T47D (cell line): ENCODE results near the gene IL22RA2.

Experiments used
- DNase-seq, 2 experiments: peaks; one replicate each; pipeline versions ENCODE4 v3.0.0 to v3.0.0-alpha.2; 2011 to 2012; ENCODE audit warnings: low read depth in 1 of 2, low spot score in 1 of 2
- JUND ChIP-seq: IDR thresholded peaks from 2 replicates; pipeline ENCODE4 v1.6.1; 2012; ENCODE audit warnings: low read depth
- in situ Hi-C: cut with HindIII; loops from 2 replicates; pipeline ENCODE4 v1.10.0; 2016; ENCODE audit warnings: low sequenced_read_pairs, low pct_unique_long_range_greater_than_20kb

IL22RA2 gene

GRCh38 chr6:137104926-137105325, 68.5 kb downstream of the IL22RA2 start:
- no peak for DNase-seq
- TF ChIP-seq JUND, result no peak
- in situ Hi-C loops, result no loop called here

- no peak for TF ChIP-seq JUND
- in situ Hi-C loops, result no loop called here
- DNase-seq, result no peak
Observed at GRCh38 chr6:137102851-137103492, 70.5 kb downstream of the IL22RA2 start.

- in situ Hi-C loops, result no loop called here
- TF ChIP-seq JUND, result no peak
- no peak for DNase-seq
Observed at GRCh38 chr6:137102050-137102848, 71.2 kb downstream of the IL22RA2 start.

GRCh38 chr6:137099689-137100403, 73.6 kb downstream of the IL22RA2 start:
- no peak for DNase-seq
- TF ChIP-seq JUND, result no peak
- in situ Hi-C loops, result no loop called here

GRCh38 chr6:137097526-137097925, 75.9 kb downstream of the IL22RA2 start:
- no peak for DNase-seq
- no peak for TF ChIP-seq JUND
- in situ Hi-C loops, result no loop called here

- TF ChIP-seq JUND, result no peak
- no peak for DNase-seq
- in situ Hi-C loops, result no loop called here
Observed at GRCh38 chr6:137097057-137097456, 76.4 kb downstream of the IL22RA2 start.

GRCh38 chr6:137095651-137096238, 77.7 kb downstream of the IL22RA2 start:
- in situ Hi-C loops, result no loop called here
- no peak for DNase-seq
- no peak for TF ChIP-seq JUND

GRCh38 chr6:137095093-137095492, 78.4 kb downstream of the IL22RA2 start:
- in situ Hi-C loops, result no loop called here
- no peak for DNase-seq
- TF ChIP-seq JUND, result no peak

GRCh38 chr6:137094411-137095008, 78.9 kb downstream of the IL22RA2 start:
- in situ Hi-C loops, result no loop called here
- TF ChIP-seq JUND, result no peak
- DNase-seq, result peak; percentile 15 to 62
